ENCODE data around the gene ITGAD.

GRCh38 chr16:31355431-31356100 is 37.6 kb upstream of the ITGAD start:
- no peak for TF ChIP-seq CTCF (conservative IDR thresholded peaks at IDR 0.05; ENCODE audit: low read depth, low read length)
- TF ChIP-seq EZH2 (IDR thresholded peaks at IDR 0.05; ENCODE audit: borderline replicate concordance, low read depth, low read length, poor library complexity, severe bottlenecking) = no peak

All from A673 (cell line).